ENCODE data around the gene GGCT.

Gene GGCT

GRCh38 chr7:30459591-30460245 lies 44.9 kb downstream of the GGCT start:
- DNase-seq: no peak

- DNase-seq: no peak
These were observed 46.3 kb downstream of the GGCT start for GRCh38 chr7:30458311-30458710.

GRCh38 chr7:30453921-30454320 lies 50.7 kb downstream of the GGCT start:
- DNase-seq: no peak

GRCh38 chr7:30453016-30453415 lies 51.6 kb downstream of the GGCT start:
- DNase-seq: no peak

GRCh38 chr7:30452280-30452930 lies 52.2 kb downstream of the GGCT start:
- DNase-seq: no peak

DNA sequence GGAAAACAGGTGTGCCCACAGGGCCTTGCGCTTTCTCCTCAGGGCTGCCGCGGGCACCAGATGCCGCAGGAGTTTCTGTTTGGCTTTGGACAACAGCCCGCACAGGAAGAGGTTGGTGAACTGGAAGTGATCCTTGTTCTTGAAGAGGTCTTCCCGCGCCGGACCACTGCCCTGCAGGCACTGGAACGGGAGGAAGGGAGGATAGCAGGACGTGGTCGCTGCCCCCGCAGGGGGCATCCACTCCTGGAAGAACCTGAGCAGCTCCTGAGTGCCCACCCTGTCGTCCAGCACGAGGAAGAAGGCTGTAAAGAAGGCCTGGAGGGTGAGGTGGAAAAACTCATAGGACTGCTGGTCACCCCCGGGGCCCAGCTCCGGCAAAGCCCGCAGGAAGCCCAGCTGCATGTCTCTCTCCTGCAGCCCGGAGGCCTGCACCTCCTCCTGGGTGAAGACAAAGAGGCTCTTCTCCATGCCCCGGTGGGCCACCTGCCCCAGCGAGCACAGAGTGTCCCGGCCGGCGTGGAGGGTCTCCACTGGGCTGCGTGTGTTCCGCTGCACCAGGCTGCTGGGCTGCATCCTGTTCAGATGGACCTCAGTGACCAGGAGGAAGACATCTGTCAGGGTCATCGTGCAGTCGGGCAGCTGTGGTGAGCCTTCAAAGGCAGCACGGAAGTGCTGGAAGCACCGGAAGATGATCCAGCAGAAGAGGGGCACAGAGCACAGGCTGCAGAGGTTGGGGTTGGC lies 52.9 kb downstream of the GGCT start:
- no peak for DNase-seq

GRCh38 chr7:30450983-30451497 lies 53.6 kb downstream of the GGCT start:
- DNase-seq: no peak

GRCh38 chr7:30450240-30450982 lies 54.2 kb downstream of the GGCT start:
- DNase-seq: no peak

GRCh38 chr7:30448461-30449189 lies 56.0 kb downstream of the GGCT start:
- DNase-seq: no peak

- no peak for DNase-seq
These were observed 57.2 kb downstream of the GGCT start for GRCh38 chr7:30447466-30447865.

All from activated CD4-positive, alpha-beta T cell treated with anti-CD3 and anti-CD28 coated beads, Interleukin-2, Interleukin-6, amounts not matched to agents 100 ng/mL and 50 ng/mL, durations not matched to agents 16 hours and 8 hours (primary cell).